Stimulated activated CD4-positive, alpha-beta T cell treated with anti-CD3 and anti-CD28 coated beads, Interleukin-1b, Interleukin-23, amount 100 ng/mL, for 1 hour (primary cell): ENCODE measurements around the gene PALLD.
"Not testable (repeated sequence)": the region's sequence is repeated elsewhere in the genome, so short reads cannot be mapped to it uniquely, and the experiment has no call there.

ENCODE experiments used
- DNase-seq, 2 donors: peaks; one replicate each; pipeline ENCODE4 v3.0.0-alpha.2; 2020; ENCODE audit warnings: low read depth in 2 of 2

The PALLD gene

GRCh38 chr4:168707205-168707604 is 210.4 kb downstream of the PALLD start:
- no peak for DNase-seq

- DNase-seq: no peak
Measured at GRCh38 chr4:168708108-168708507, 211.3 kb downstream of the PALLD start.

- DNase-seq: no peak
Measured at GRCh38 chr4:168710353-168710946, 213.6 kb downstream of the PALLD start.

- DNase-seq: no peak
Measured at GRCh38 chr4:168711197-168712140, 214.6 kb downstream of the PALLD start.

- DNase-seq: no peak
Measured at GRCh38 chr4:168712316-168712890, 215.6 kb downstream of the PALLD start.

- no peak for DNase-seq
Measured at GRCh38 chr4:168713253-168713652, 216.4 kb downstream of the PALLD start.

- DNase-seq: no peak
Measured at GRCh38 chr4:168715896-168716295, 219.0 kb downstream of the PALLD start.

GRCh38 chr4:168716406-168717129 is 219.7 kb downstream of the PALLD start:
- DNase-seq: no peak

GRCh38 chr4:168717847-168718246 is 221.0 kb downstream of the PALLD start:
- DNase-seq: no peak

GRCh38 chr4:168719725-168720124 is 222.9 kb downstream of the PALLD start:
- no peak for DNase-seq

GRCh38 chr4:168720396-168720900 is 223.6 kb downstream of the PALLD start:
- DNase-seq: no peak

GRCh38 chr4:168722391-168722790 is 225.5 kb downstream of the PALLD start:
- no peak for DNase-seq

- no peak for DNase-seq
Measured at GRCh38 chr4:168723020-168723419, 226.2 kb downstream of the PALLD start.

GRCh38 chr4:168723569-168723968 is 226.7 kb downstream of the PALLD start:
- no peak for DNase-seq

- no peak for DNase-seq
Measured at GRCh38 chr4:168724243-168724642, 227.4 kb downstream of the PALLD start.

- DNase-seq: no peak
Measured at GRCh38 chr4:168724686-168725411, 228.0 kb downstream of the PALLD start.

- no peak for DNase-seq
Measured at GRCh38 chr4:168725930-168726329, 229.1 kb downstream of the PALLD start.

GRCh38 chr4:168727181-168727580 is 230.3 kb downstream of the PALLD start:
- not testable (repeated sequence) for DNase-seq

- DNase-seq: no peak
Measured at GRCh38 chr4:168731006-168731636, 234.3 kb downstream of the PALLD start.

GRCh38 chr4:168731706-168732414 is 235.0 kb downstream of the PALLD start:
- DNase-seq: no peak
